NCI-H510A (cell line): ENCODE data around the gene RBM19.
"Not testable (repeated sequence)": the region's sequence is repeated elsewhere in the genome, so short reads cannot be mapped to it uniquely, and the experiment has no call there.

ENCODE experiments used
- DNase-seq: peaks from one replicate; lab custom pipeline; 2025; lab: John Stamatoyannopoulos, UW

RBM19 gene

GRCh38 chr12:113901319-113901718 is 64.8 kb downstream of the RBM19 start:
- DNase-seq: not testable (repeated sequence)

- no peak for DNase-seq
Measured at GRCh38 chr12:113900716-113901115, 65.4 kb downstream of the RBM19 start.

- peak; percentile 86 for DNase-seq
Measured at GRCh38 chr12:113899561-113900471, 66.3 kb downstream of the RBM19 start.

- no peak for DNase-seq
Measured at GRCh38 chr12:113899042-113899560, 67.0 kb downstream of the RBM19 start.

GRCh38 chr12:113898466-113898865 is 67.7 kb downstream of the RBM19 start:
- no peak for DNase-seq

- DNase-seq: no peak
Measured at GRCh38 chr12:113897406-113897805, 68.7 kb downstream of the RBM19 start.

- DNase-seq: no peak
Measured at GRCh38 chr12:113896841-113897240, 69.3 kb downstream of the RBM19 start.

- no peak for DNase-seq
Measured at GRCh38 chr12:113896194-113896593, 69.9 kb downstream of the RBM19 start.

GRCh38 chr12:113895176-113895575 is 70.9 kb downstream of the RBM19 start:
- DNase-seq: no peak

GRCh38 chr12:113894697-113895096 is 71.4 kb downstream of the RBM19 start:
- DNase-seq: no peak

GRCh38 chr12:113893221-113893620 is 72.9 kb downstream of the RBM19 start:
- no peak for DNase-seq

GRCh38 chr12:113892556-113892955 is 73.6 kb downstream of the RBM19 start:
- DNase-seq: no peak

GRCh38 chr12:113891739-113892520 is 74.2 kb downstream of the RBM19 start:
- peak; percentile 59 for DNase-seq

- no peak for DNase-seq
Measured at GRCh38 chr12:113891167-113891692, 74.9 kb downstream of the RBM19 start.

GRCh38 chr12:113889891-113890581 is 76.1 kb downstream of the RBM19 start:
- DNase-seq: no peak

- no peak for DNase-seq
Measured at GRCh38 chr12:113889076-113889475, 77.0 kb downstream of the RBM19 start.

- DNase-seq: no peak
Measured at GRCh38 chr12:113888435-113888834, 77.7 kb downstream of the RBM19 start.

- DNase-seq: no peak
Measured at GRCh38 chr12:113887906-113888305, 78.2 kb downstream of the RBM19 start.

- DNase-seq: no peak
Measured at GRCh38 chr12:113886721-113887120, 79.4 kb downstream of the RBM19 start.

GRCh38 chr12:113884392-113884791 is 81.7 kb downstream of the RBM19 start:
- no peak for DNase-seq

- DNase-seq: no peak
Measured at GRCh38 chr12:113882690-113883089, 83.4 kb downstream of the RBM19 start.
